H7 (cell line): ENCODE measurements around the gene B4GALT5. TPM values are rescaled to one million over a fixed set of nuclear protein-coding genes. Genes with fewer than 3 reads are reported as not detected.

Experiments
- DNase-seq: peaks from one replicate; pipeline ENCODE4 v3.0.0; 2012
- H3K27me3 ChIP-seq: 2 replicates; pipeline ENCODE4 v1.6.0; 2011; ENCODE audit warnings: mild to moderate bottlenecking, low read length; ENCODE audit not compliant: control insufficient read depth, insufficient read depth
- H3K36me3 ChIP-seq: replicated peaks from 2 replicates; pipeline ENCODE4 v1.5.1; 2011; ENCODE audit warnings: low read length; ENCODE audit not compliant: control insufficient read depth, insufficient read depth
- H3K4me3 ChIP-seq: 2 replicates; pipeline ENCODE4 v1.5.1; 2011; ENCODE audit warnings: low read depth, mild to moderate bottlenecking, control low read depth, low read length, moderate library complexity; ENCODE audit not compliant: insufficient read depth
- total RNA-seq: library from RNA; depleted of rRNA; stranded (reverse); fragments of >200 nt; shearing (Covaris generic); gene quantifications from 2 replicates; pipeline ENCODE4 v1.2.3, GENCODE V29; 2014

Gene B4GALT5
- total RNA-seq, 1 experiment from 2014 or later: 31.7 TPM

- Histone ChIP-seq H3K4me3 (no peak overlapping the region), H3K27me3 (no peaks in the 10 kb centered on the region), H3K36me3 (no peaks in the 10 kb centered on the region)
- no peak for DNase-seq
Observed at GRCh38 chr20:49699200-49699992, 14.3 kb downstream of the B4GALT5 start.

GRCh38 chr20:49698477-49698876 lies 15.2 kb downstream of the B4GALT5 start:
- no peak for DNase-seq
- H3K27me3 ChIP-seq: no peaks in the 10 kb centered on the region
- no peak overlapping the region for H3K4me3 ChIP-seq
- no peaks in the 10 kb centered on the region for H3K36me3 ChIP-seq

- Histone ChIP-seq H3K4me3 (no peak overlapping the region), H3K36me3 (no peaks in the 10 kb centered on the region), H3K27me3 (no peaks in the 10 kb centered on the region)
- no peak for DNase-seq
Observed at GRCh38 chr20:49697071-49697470, 16.6 kb downstream of the B4GALT5 start.

GRCh38 chr20:49696594-49696993 lies 17.1 kb downstream of the B4GALT5 start:
- no peak for DNase-seq
- Histone ChIP-seq H3K27me3 (no peaks in the 10 kb centered on the region), H3K36me3 (no peaks in the 10 kb centered on the region), H3K4me3 (no peak overlapping the region)

GRCh38 chr20:49695830-49696229 lies 17.8 kb downstream of the B4GALT5 start:
- Histone ChIP-seq H3K4me3 (no peak overlapping the region), H3K36me3 (no peaks in the 10 kb centered on the region), H3K27me3 (no peaks in the 10 kb centered on the region)
- DNase-seq: no peak

GRCh38 chr20:49694450-49695071 lies 19.1 kb downstream of the B4GALT5 start:
- Histone ChIP-seq H3K4me3 (no peak overlapping the region), H3K36me3 (no peaks in the 10 kb centered on the region), H3K27me3 (no peaks in the 10 kb centered on the region)
- DNase-seq: no peak

GRCh38 chr20:49693435-49694171 lies 20.1 kb downstream of the B4GALT5 start:
- no peak for DNase-seq
- H3K4me3 ChIP-seq: no peak overlapping the region
- H3K36me3 ChIP-seq: no peaks in the 10 kb centered on the region
- H3K27me3 ChIP-seq: no peaks in the 10 kb centered on the region

- no peaks in the 10 kb centered on the region for H3K27me3 ChIP-seq
- H3K36me3 ChIP-seq: no peaks in the 10 kb centered on the region
Observed at GRCh38 chr20:49692941-49693340, 20.7 kb downstream of the B4GALT5 start.

GRCh38 chr20:49691818-49692568 lies 21.7 kb downstream of the B4GALT5 start:
- no peaks in the 10 kb centered on the region for H3K27me3 ChIP-seq
- no peak overlapping the region for H3K4me3 ChIP-seq
- no peaks in the 10 kb centered on the region for H3K36me3 ChIP-seq
- DNase-seq: no peak

More at GRCh38 chr20:49692941-49693340, 20.7 kb downstream of the B4GALT5 start:
- no peak overlapping the region for H3K4me3 ChIP-seq
- DNase-seq: no peak

GRCh38 chr20:49690899-49691620 lies 22.6 kb downstream of the B4GALT5 start:
- no peaks in the 10 kb centered on the region for H3K27me3 ChIP-seq
- no peaks in the 10 kb centered on the region for H3K36me3 ChIP-seq
- DNase-seq: no peak
- H3K4me3 ChIP-seq: no peak overlapping the region

- DNase-seq: no peak
Observed at GRCh38 chr20:49687595-49688567, 25.8 kb downstream of the B4GALT5 start.

GRCh38 chr20:49685809-49686208 lies 27.9 kb downstream of the B4GALT5 start:
- DNase-seq: no peak
- H3K36me3 ChIP-seq: no peaks in the 10 kb centered on the region
- no peak overlapping the region for H3K4me3 ChIP-seq
- no peaks in the 10 kb centered on the region for H3K27me3 ChIP-seq

More at GRCh38 chr20:49687595-49688567, 25.8 kb downstream of the B4GALT5 start:
- Histone ChIP-seq H3K27me3 (no peaks in the 10 kb centered on the region), H3K4me3 (no peak overlapping the region), H3K36me3 (no peaks in the 10 kb centered on the region)

- no peaks in the 10 kb centered on the region for H3K27me3 ChIP-seq
- no peak for DNase-seq
Observed at GRCh38 chr20:49685161-49685601, 28.5 kb downstream of the B4GALT5 start.

More at GRCh38 chr20:49685161-49685601, 28.5 kb downstream of the B4GALT5 start:
- no peaks in the 10 kb centered on the region for H3K36me3 ChIP-seq
- no peak overlapping the region for H3K4me3 ChIP-seq
